ENCODE measurements around the gene UMOD.
"Not testable (repeated sequence)": the region's sequence is repeated elsewhere in the genome, so short reads cannot be mapped to it uniquely, and the experiment has no call there.

UMOD gene

GRCh38 chr16:20363191-20363590 is 10.7 kb upstream of the UMOD start:
- DNase-seq (ENCODE audit: low spot score): no peak

GRCh38 chr16:20359997-20360396 is 7.5 kb upstream of the UMOD start:
- peak; percentile 64 for DNase-seq (ENCODE audit: low spot score)

- DNase-seq (ENCODE audit: low spot score): no peak
Observed at GRCh38 chr16:20355114-20355782, 2.7 kb upstream of the UMOD start.

GRCh38 chr16:20353379-20353778 is 864 bp upstream of the UMOD start:
- no peak for DNase-seq (ENCODE audit: low spot score)

DNA sequence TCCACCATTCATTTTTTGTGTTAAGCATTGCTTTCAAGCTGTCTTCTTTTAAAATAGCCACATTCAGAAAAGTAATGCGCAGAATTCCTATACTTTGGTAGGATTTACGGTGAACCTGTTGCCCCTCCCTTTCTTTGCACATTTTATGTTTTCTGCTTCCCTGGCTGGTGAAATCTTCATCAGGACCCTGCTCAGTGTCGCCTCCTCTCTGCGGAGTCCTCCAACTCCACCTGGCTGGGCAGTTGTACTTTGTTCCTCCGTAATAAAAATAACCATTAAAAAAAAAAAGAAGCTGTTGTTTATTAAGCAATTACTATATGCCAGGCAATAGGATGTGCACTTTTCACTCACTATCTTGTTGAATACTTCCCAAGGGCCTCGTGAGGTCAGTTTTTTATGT is 2.9 kb downstream of the UMOD start:
- no peak for DNase-seq (ENCODE audit: low spot score)

GRCh38 chr16:20348365-20349185 is 3.9 kb downstream of the UMOD start:
- DNase-seq (ENCODE audit: low spot score): no peak

- no peak for DNase-seq (ENCODE audit: low spot score)
Observed at GRCh38 chr16:20347666-20348364, 4.7 kb downstream of the UMOD start.

- no peak for DNase-seq (ENCODE audit: low spot score)
Observed at GRCh38 chr16:20344611-20345010, 7.9 kb downstream of the UMOD start.

DNA sequence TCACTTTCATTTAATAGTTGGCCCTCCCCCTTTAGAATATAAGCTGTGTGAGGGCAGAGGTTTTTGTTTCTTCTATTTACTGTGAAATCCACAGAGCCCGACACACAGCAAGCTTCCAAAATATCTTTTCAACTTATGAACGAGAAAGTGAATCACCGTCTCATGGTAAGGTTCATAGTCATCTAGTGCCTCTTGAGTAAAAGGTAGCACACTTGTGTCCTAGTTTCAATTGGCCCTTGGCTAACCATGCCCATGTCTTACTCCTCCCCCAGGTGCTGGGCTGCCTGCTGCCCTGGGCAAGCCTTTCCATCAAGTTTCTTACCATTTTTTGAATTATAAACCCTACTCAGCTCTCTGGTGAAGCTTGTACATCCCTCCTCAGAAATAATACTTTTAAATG is 12.8 kb downstream of the UMOD start:
- DNase-seq (ENCODE audit: low spot score): no peak

DNA sequence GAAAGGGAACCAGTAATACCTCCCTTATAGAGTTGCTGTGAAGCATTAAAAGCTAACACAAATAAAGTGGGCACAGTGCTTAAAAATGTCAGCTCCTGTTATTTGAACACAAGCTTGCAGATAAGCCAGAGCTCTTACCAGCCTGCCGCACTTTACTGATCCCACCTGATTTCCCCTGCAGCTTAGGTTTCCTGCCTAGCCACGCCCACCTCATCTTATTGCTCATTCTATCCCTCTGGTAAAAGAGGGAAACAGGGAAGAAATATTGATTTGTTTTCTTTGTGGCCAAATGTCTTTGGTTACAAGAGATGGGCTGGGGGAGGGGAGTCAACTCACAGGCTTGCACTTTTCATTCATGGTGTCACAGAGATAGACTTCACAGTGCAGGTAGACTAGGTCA is 15.6 kb downstream of the UMOD start:
- no peak for DNase-seq (ENCODE audit: low spot score)

GRCh38 chr16:20334396-20334795 is 18.1 kb downstream of the UMOD start:
- no peak for DNase-seq (ENCODE audit: low spot score)

DNA sequence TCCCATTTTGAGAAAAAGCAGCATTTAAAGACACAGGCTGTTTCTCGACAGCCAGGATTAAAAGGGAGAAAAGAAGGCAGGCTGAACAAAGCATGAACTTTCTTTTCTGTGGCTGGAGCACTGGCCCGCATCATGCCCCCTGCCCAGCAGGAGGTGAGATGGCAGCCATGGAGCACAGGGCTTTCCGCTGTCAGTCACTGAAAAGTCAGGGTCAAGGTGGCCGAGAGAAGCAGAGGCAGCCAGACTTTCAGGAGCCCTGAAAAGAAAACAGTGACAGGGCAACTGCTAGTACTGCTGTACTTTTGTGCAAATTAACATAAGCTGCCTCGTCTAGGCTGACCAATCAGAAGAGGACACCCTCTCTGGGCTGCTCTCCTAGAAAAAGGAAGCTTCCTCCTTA is 19.4 kb downstream of the UMOD start:
- DNase-seq (ENCODE audit: low spot score): no peak

DNA sequence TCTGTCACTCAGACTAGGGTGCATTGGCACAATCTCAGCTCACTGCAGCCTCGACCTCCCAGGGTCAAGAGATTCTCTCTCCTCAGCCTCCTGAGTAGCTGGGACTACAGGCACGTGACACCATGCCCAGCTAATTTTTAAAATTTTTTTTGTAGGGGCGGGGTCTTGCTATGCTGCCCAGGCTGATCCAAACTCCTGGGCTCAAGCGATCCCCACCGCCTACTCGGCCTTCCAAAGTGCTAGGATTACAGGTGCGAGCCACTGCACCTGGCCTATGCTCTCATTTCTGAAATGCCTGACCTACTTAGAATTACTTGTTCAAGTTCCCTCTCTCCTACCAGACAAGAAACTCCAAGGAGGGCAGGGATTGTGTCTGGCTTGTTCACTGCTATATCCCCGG is 20.1 kb downstream of the UMOD start:
- DNase-seq (ENCODE audit: low spot score): no peak

DNA sequence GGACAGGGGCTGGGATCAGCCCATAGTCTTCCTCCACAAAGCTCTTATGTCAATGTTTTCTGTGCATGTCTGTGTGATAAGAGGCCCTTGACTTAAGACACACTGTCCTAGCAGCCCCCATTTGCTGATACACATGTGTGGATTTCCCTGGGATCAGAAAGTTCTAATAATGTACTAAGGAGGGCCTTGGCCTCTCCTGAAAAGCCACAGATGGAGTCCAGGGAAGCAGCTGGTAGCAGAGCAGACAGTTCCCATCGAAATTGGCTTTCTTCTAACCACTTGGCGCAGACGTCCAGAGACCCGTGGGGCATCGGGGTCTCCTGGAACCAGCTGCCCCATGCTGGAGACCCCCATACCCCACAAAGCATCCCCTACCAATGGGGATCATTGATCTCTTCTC is 20.9 kb downstream of the UMOD start:
- no peak for DNase-seq (ENCODE audit: low spot score)

GRCh38 chr16:20329392-20330138 is 22.9 kb downstream of the UMOD start:
- no peak for DNase-seq (ENCODE audit: low spot score)

GRCh38 chr16:20327444-20328041 is 25.0 kb downstream of the UMOD start, which contains the start of gene GP2:
GP2 (minus strand) TSS chr16:20327513; CDS start chr16:20326431, 1,082 bp downstream.
- no peak for DNase-seq (ENCODE audit: low spot score)

GRCh38 chr16:20326321-20326720 is 26.2 kb downstream of the UMOD start:
- no peak for DNase-seq (ENCODE audit: low spot score)

DNA sequence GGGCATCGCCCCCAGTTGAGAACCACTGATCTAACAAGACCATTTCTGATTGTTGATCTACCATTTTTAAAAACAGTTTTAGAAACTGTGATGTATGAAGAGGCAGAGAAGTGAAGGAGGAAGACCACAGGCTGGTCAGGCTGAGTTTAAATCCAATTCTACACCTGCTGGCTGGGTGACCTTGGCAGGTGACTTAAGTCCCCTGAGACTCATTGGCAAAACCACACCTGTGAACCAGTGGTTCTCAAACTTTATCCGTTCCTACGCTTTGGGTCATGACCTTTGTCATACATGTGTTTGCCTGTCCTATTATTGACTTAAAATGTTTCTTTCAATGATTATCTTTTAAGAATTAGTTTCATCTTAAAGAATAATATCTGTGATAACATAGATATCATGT is 27.5 kb downstream of the UMOD start:
- DNase-seq (ENCODE audit: low spot score): no peak

GRCh38 chr16:20323591-20324117 is 28.9 kb downstream of the UMOD start:
- DNase-seq (ENCODE audit: low spot score): no peak

DNA sequence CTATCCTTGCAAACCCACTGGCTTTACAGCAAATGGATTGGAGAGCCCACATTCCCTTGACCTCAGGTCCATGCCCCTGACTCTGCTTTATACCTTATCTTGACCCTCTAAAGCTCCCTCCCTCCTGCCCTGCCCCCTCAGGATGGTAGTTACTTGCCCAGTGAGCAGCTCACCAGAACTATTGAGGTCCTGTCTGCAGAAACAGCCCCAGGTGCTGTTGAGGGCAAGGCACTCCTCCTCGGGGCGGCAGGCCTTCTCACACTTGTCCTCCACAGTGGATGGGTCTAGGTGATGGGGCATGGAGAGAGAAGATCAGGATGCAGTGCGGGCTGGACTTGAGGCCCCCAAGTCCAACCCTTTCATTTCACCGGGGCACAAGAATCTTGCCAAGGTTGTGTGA is 29.8 kb downstream of the UMOD start:
- DNase-seq (ENCODE audit: low spot score): no peak

GRCh38 chr16:20321671-20322070 is 30.8 kb downstream of the UMOD start:
- DNase-seq (ENCODE audit: low spot score): no peak

GRCh38 chr16:20321051-20321450 is 31.5 kb downstream of the UMOD start:
- not testable (repeated sequence) for DNase-seq (ENCODE audit: low spot score)

Measured in HuH-7 (cell line).